ENCODE measurements around the gene CACNA1S. TPM values are rescaled to one million over a fixed set of nuclear protein-coding genes. Genes with fewer than 3 reads are reported as not detected.

CACNA1S gene
- total RNA-seq, 1 donor from 2014 or later, result 0.07 TPM

DNA sequence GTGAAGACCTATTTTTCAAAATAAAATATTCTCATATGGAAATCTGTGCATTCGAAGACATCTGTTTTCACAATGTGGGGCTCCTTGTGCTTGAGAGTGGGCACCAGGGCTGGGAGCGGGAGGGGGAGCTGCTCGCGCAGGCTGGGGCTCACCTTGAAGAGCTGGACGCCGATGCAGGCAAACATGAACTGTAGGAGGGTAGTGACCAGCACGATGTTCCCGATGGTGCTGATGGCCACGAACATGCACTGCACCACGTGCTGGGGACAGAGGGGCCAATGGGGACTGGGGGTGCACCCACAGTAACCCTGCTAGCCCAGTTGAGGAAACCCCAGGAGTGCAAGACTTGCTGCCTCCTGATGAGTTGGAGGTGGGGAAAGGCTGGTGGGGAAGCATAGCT is 46.5 kb downstream of the CACNA1S start:
- H3K27ac Mint-ChIP-seq (ENCODE audit: unreplicated experiment), result no peak overlapping the region
- peaks cover 14% of the 10 kb centered on the region for H3K4me1 Mint-ChIP-seq (ENCODE audit: low read depth, unreplicated experiment)
- H3K27me3 Mint-ChIP-seq (ENCODE audit: unreplicated experiment), result peaks cover 12% of the 10 kb centered on the region
- no peaks in the 10 kb centered on the region for H3K36me3 Mint-ChIP-seq (ENCODE audit: unreplicated experiment)
- peaks cover 9% of the 10 kb centered on the region for H3K9me3 Mint-ChIP-seq (ENCODE audit: unreplicated experiment)
- TF ChIP-seq, protein P1, sequence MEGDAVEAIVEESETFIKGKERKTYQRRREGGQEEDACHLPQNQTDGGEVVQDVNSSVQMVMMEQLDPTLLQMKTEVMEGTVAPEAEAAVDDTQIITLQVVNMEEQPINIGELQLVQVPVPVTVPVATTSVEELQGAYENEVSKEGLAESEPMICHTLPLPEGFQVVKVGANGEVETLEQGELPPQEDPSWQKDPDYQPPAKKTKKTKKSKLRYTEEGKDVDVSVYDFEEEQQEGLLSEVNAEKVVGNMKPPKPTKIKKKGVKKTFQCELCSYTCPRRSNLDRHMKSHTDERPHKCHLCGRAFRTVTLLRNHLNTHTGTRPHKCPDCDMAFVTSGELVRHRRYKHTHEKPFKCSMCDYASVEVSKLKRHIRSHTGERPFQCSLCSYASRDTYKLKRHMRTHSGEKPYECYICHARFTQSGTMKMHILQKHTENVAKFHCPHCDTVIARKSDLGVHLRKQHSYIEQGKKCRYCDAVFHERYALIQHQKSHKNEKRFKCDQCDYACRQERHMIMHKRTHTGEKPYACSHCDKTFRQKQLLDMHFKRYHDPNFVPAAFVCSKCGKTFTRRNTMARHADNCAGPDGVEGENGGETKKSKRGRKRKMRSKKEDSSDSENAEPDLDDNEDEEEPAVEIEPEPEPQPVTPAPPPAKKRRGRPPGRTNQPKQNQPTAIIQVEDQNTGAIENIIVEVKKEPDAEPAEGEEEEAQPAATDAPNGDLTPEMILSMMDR (IDR thresholded peaks at IDR 0.05; ENCODE audit: partially characterized antibody, unreplicated experiment), result no peak
- no peak for DNase-seq
- no peak overlapping the region for H3K4me3 Mint-ChIP-seq (ENCODE audit: unreplicated experiment)

- Mint-ChIP-seq H3K4me3 (ENCODE audit: unreplicated experiment) (no peak overlapping the region), H3K27me3 (ENCODE audit: unreplicated experiment) (peaks cover 11% of the 10 kb centered on the region), H3K27ac (ENCODE audit: unreplicated experiment) (no peak overlapping the region), H3K4me1 (ENCODE audit: low read depth, unreplicated experiment) (peaks cover 13% of the 10 kb centered on the region), H3K36me3 (ENCODE audit: unreplicated experiment) (no peaks in the 10 kb centered on the region), H3K9me3 (ENCODE audit: unreplicated experiment) (peaks cover 10% of the 10 kb centered on the region)
- DNase-seq, result no peak
- TF ChIP-seq, protein P1 (IDR thresholded peaks at IDR 0.05; ENCODE audit: partially characterized antibody, unreplicated experiment), result no peak
Measured at GRCh38 chr1:201064806-201065205, 47.4 kb downstream of the CACNA1S start.

GRCh38 chr1:201063145-201063544 is 49.1 kb downstream of the CACNA1S start:
- peaks cover 10% of the 10 kb centered on the region for H3K27me3 Mint-ChIP-seq (ENCODE audit: unreplicated experiment)
- peaks cover 8% of the 10 kb centered on the region for H3K4me1 Mint-ChIP-seq (ENCODE audit: low read depth, unreplicated experiment)
- DNase-seq, result no peak
- no peaks in the 10 kb centered on the region for H3K36me3 Mint-ChIP-seq (ENCODE audit: unreplicated experiment)
- TF ChIP-seq, protein P1 (IDR thresholded peaks at IDR 0.05; ENCODE audit: partially characterized antibody, unreplicated experiment), result no peak
- H3K9me3 Mint-ChIP-seq (ENCODE audit: unreplicated experiment), result peaks cover 10% of the 10 kb centered on the region
- H3K4me3 Mint-ChIP-seq (ENCODE audit: unreplicated experiment), result no peak overlapping the region
- no peak overlapping the region for H3K27ac Mint-ChIP-seq (ENCODE audit: unreplicated experiment)

- Mint-ChIP-seq H3K9me3 (ENCODE audit: unreplicated experiment) (peaks cover 11% of the 10 kb centered on the region), H3K4me1 (ENCODE audit: low read depth, unreplicated experiment) (peaks cover 13% of the 10 kb centered on the region), H3K4me3 (ENCODE audit: unreplicated experiment) (no peak overlapping the region), H3K27ac (ENCODE audit: unreplicated experiment) (no peak overlapping the region), H3K27me3 (ENCODE audit: unreplicated experiment) (peaks cover 10% of the 10 kb centered on the region), H3K36me3 (ENCODE audit: unreplicated experiment) (no peaks in the 10 kb centered on the region)
- no peak for DNase-seq
- TF ChIP-seq, protein P1 (IDR thresholded peaks at IDR 0.05; ENCODE audit: partially characterized antibody, unreplicated experiment), result no peak
Measured at GRCh38 chr1:201062511-201063091, 49.6 kb downstream of the CACNA1S start.

GRCh38 chr1:201061886-201062285 is 50.3 kb downstream of the CACNA1S start:
- Mint-ChIP-seq H3K27ac (ENCODE audit: unreplicated experiment) (no peak overlapping the region), H3K4me3 (ENCODE audit: unreplicated experiment) (no peak overlapping the region), H3K36me3 (ENCODE audit: unreplicated experiment) (no peaks in the 10 kb centered on the region), H3K27me3 (ENCODE audit: unreplicated experiment) (peaks cover 10% of the 10 kb centered on the region), H3K4me1 (ENCODE audit: low read depth, unreplicated experiment) (peaks cover 18% of the 10 kb centered on the region), H3K9me3 (ENCODE audit: unreplicated experiment) (peaks cover 8% of the 10 kb centered on the region)
- TF ChIP-seq, protein P1 (IDR thresholded peaks at IDR 0.05; ENCODE audit: partially characterized antibody, unreplicated experiment), result no peak
- no peak for DNase-seq
